K562 (cell line): ENCODE measurements around the gene SIRT7. TPM values are rescaled to one million over a fixed set of nuclear protein-coding genes. Genes with fewer than 3 reads are reported as not detected.

Experiments used
- ATF7 ChIP-seq: fragments of 450-650 bp; IDR thresholded peaks from 2 replicates; pipeline ENCODE4 v1.7.1; 2014; ENCODE audit warnings: mild to moderate bottlenecking, moderate library complexity
- DACH1 ChIP-seq: fragments of 450-650 bp; IDR thresholded peaks from 2 replicates; pipeline ENCODE4 v1.6.1; 2018; ENCODE audit not compliant: partially characterized antibody
- DIDO1 ChIP-seq: fragments of 450-650 bp; IDR thresholded peaks from 2 replicates; pipeline ENCODE4 v1.6.1; 2016; ENCODE audit warnings: low read depth, missing biosample characterization, missing genetic modification characterization
- EP400 ChIP-seq: fragments of 450-650 bp; IDR thresholded peaks from 2 replicates; pipeline ENCODE4 v1.6.1; 2017; ENCODE audit warnings: antibody characterized with exemption, mild to moderate bottlenecking, moderate library complexity
- ESRRA ChIP-seq: fragments of 450-650 bp; IDR thresholded peaks from 2 replicates; pipeline ENCODE4 v1.6.1; 2014; ENCODE audit warnings: low read depth, mild to moderate bottlenecking, moderate library complexity, borderline replicate concordance
- GABPB2 ChIP-seq: fragments of 250-450 bp; sonication (Bioruptor Pico); conservative IDR thresholded peaks from 2 replicates; pipeline ENCODE4 v1.5.1; 2021; ENCODE audit warnings: mild to moderate bottlenecking
- HNRNPK ChIP-seq: fragments of 200-400 bp; formaldehyde crosslinking; IDR thresholded peaks from one replicate; pipeline ENCODE4 v1.6.1; 2018; ENCODE audit warnings: mild to moderate bottlenecking, low read depth, low read length; ENCODE audit not compliant: poor library complexity, severe bottlenecking
- NCOA6 ChIP-seq: fragments of 450-650 bp; IDR thresholded peaks from 2 replicates; pipeline ENCODE4 v1.6.1; 2017; ENCODE audit warnings: mild to moderate bottlenecking
- POLR2G ChIP-seq: fragments of 200-400 bp; formaldehyde crosslinking; IDR thresholded peaks from 2 replicates; pipeline ENCODE4 v1.6.1; 2017; ENCODE audit warnings: low read depth, mild to moderate bottlenecking, antibody characterized with exemption, low read length, moderate library complexity
- SMARCA4 ChIP-seq: fragments of 450-650 bp; IDR thresholded peaks from 2 replicates; pipeline ENCODE4 v1.6.1; 2016
- SP1 ChIP-seq: sonication (generic); formaldehyde crosslinking; IDR thresholded peaks from 2 replicates; pipeline ENCODE4 v1.8.1; 2022; ENCODE audit warnings: mild to moderate bottlenecking, missing genetic modification reagents
- THRAP3 ChIP-seq: fragments of 450-650 bp; IDR thresholded peaks from 2 replicates; pipeline ENCODE4 v1.6.1; 2016; ENCODE audit warnings: mild to moderate bottlenecking, inconsistent platforms, borderline replicate concordance
- ZBTB17 ChIP-seq: fragments of 450-650 bp; formaldehyde crosslinking; IDR thresholded peaks from 2 replicates; pipeline ENCODE4 v1.4.0; 2020; ENCODE audit warnings: mild to moderate bottlenecking
- ZNF224 ChIP-seq: sonication (generic); formaldehyde crosslinking; IDR thresholded peaks from 2 replicates; pipeline ENCODE4 v1.8.0; 2022; ENCODE audit warnings: mild to moderate bottlenecking, missing genetic modification reagents
- ZNF239 ChIP-seq: fragments of 250-450 bp; sonication (Bioruptor Pico); IDR thresholded peaks from 2 replicates; pipeline ENCODE4 v1.4.0; 2020; ENCODE audit warnings: mild to moderate bottlenecking
- ZNF316 ChIP-seq: fragments of 450-650 bp; IDR thresholded peaks from 2 replicates; pipeline ENCODE4 v1.6.1; 2016
- ZNF589 ChIP-seq: fragments of 200-800 bp; sonication (Bioruptor generic); IDR thresholded peaks from 2 replicates; pipeline ENCODE4 v1.6.1; 2016; ENCODE audit warnings: low read depth, missing genetic modification characterization, missing compliant biosample characterization
- polyA plus RNA-seq, 8 experiments: library from polyadenylated mRNA; depleted of rRNA in 4 of 8; stranded (reverse) in 5 of 8; unstranded in 3 of 8; fragments of >200 nt; fragmentation: Nextera tagmentation in 2 of 8; fragmentation: Illumina TruSeq in 1 of 8; extraction: Ambion mirVana in 2 of 8; extraction: Trizol in 1 of 8; gene quantifications; 2 replicates each; pipeline versions ENCODE4 v1.2.1 to v1.2.3, GENCODE V29; 2011 to 2014; ENCODE audit warnings: inconsistent platforms in 1 of 8, missing spikeins in 1 of 8
- total RNA-seq, 7 experiments: library from RNA; depleted of rRNA in 6 of 7; stranded (reverse); fragments of >200 nt in 6 of 7; fragmentation: Illumina TruSeq in 2 of 7; extraction: Trizol in 2 of 7; gene quantifications; 2 replicates each; pipeline versions ENCODE4 v1.2.1 to v1.2.3, GENCODE V29; 2011 to 2021; ENCODE audit warnings: low replicate concordance in 1 of 7
- TF ChIP-seq, protein P1 (sequence below), 2 experiments: fragments of 450-650 bp; IDR thresholded peaks; 2 replicates each; pipeline ENCODE4 v1.6.1; 2018; ENCODE audit warnings: mild to moderate bottlenecking in 2 of 2, low read depth in 1 of 2; ENCODE audit not compliant: partially characterized antibody in 2 of 2
- TF ChIP-seq, protein P2 (sequence below), 2 experiments: fragments of 450-650 bp; conservative IDR thresholded peaks; 2 replicates each; pipeline ENCODE4 v1.6.1; 2017; ENCODE audit warnings: mild to moderate bottlenecking in 2 of 2, moderate library complexity in 2 of 2
- TF ChIP-seq, protein P3 (sequence below), 2 experiments: fragments of 250-450 bp in 1 of 2; fragments of 450-650 bp in 1 of 2; sonication (Bioruptor Pico) in 1 of 2; IDR thresholded peaks; 2 replicates each; pipeline versions ENCODE4 v1.6.1 to v1.8.0; 2016 to 2021; ENCODE audit warnings: mild to moderate bottlenecking in 2 of 2, moderate library complexity in 2 of 2, missing compliant biosample characterization in 1 of 2, missing genetic modification characterization in 1 of 2
- TF ChIP-seq, protein P4 (sequence below): sonication (generic); formaldehyde crosslinking; IDR thresholded peaks from 2 replicates; pipeline ENCODE4 v1.8.1; 2023; ENCODE audit warnings: mild to moderate bottlenecking, missing genetic modification reagents, moderate library complexity

SIRT7 gene
- total and polyA plus RNA-seq, 9 of the 15 experiments (the other 6 are each of a cell fraction or from before 2014, with no cell fraction given) = 1.6 to 54.8 (median 20.3) TPM

DNA sequence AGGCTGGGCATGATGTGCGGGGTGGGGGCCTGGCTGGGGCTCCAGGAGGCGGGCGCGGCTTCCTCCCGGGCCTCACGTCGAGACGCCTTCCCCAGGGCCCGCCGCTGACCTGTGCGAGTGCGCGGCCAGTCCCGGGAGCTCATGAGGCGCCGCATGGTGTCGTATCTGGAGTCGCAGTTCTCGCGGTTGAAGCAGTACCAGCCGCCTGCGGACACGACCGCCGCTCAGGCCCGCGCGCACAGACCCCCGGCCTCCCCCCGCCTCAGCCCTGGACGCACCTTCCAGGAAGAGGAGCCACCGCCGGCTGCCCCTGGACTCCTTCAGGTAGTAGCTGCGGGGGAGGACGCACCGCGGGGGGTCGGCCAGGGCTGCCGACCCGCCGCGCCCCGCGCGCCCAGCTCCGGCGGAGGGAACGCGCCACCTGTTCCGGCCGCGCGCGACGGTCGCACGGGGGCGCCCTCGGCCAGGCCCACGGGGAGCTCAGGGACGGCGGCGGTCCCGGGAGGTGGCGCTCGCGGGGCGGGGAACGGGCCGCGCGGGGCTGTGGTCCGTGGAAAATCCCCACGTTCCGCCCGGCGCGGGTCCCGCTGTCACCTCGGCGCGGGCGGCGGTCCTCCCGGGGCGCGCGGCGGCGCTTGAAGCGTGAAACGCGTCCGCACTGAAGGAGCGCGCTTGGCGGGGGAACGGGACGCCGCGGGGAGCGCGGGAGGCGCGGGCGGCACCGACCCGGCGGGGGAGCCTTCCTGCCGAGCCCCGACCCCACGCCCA is 41.6 kb upstream of the SIRT7 start (continued):
- TF ChIP-seq, protein P1, sequence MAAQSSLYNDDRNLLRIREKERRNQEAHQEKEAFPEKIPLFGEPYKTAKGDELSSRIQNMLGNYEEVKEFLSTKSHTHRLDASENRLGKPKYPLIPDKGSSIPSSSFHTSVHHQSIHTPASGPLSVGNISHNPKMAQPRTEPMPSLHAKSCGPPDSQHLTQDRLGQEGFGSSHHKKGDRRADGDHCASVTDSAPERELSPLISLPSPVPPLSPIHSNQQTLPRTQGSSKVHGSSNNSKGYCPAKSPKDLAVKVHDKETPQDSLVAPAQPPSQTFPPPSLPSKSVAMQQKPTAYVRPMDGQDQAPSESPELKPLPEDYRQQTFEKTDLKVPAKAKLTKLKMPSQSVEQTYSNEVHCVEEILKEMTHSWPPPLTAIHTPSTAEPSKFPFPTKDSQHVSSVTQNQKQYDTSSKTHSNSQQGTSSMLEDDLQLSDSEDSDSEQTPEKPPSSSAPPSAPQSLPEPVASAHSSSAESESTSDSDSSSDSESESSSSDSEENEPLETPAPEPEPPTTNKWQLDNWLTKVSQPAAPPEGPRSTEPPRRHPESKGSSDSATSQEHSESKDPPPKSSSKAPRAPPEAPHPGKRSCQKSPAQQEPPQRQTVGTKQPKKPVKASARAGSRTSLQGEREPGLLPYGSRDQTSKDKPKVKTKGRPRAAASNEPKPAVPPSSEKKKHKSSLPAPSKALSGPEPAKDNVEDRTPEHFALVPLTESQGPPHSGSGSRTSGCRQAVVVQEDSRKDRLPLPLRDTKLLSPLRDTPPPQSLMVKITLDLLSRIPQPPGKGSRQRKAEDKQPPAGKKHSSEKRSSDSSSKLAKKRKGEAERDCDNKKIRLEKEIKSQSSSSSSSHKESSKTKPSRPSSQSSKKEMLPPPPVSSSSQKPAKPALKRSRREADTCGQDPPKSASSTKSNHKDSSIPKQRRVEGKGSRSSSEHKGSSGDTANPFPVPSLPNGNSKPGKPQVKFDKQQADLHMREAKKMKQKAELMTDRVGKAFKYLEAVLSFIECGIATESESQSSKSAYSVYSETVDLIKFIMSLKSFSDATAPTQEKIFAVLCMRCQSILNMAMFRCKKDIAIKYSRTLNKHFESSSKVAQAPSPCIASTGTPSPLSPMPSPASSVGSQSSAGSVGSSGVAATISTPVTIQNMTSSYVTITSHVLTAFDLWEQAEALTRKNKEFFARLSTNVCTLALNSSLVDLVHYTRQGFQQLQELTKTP (IDR thresholded peaks at IDR 0.05; ENCODE audit: low read depth in 1 of 2, partially characterized antibody in 2 of 2) = no peak
- TF ChIP-seq ZNF239 (no peak), SMARCA4 (no peak), THRAP3 (no peak), GABPB2 (CRISPR knock-in tag) (no peak), HNRNPK (no peak), EP400 (peak; percentile 69; the same call in 1 of the 2 replicates), ZBTB17 (no peak), ZNF224 (CRISPR knock-in tag) (0 out of 2 replicates have a peak, but pooled peaks have one; percentile 60), POLR2G (peak; percentile 83), NCOA6 (peak; percentile 84), ZNF589 (CRISPR knock-in tag) (no peak), ATF7 (peak; percentile 52; the same call in 1 of the 2 replicates), ESRRA (0 out of 2 replicates have a peak, but pooled peaks have one; percentile 5), SP1 (no peak; the same call in 1 of the 2 replicates), DACH1 (no peak), ZNF316 (no peak), DIDO1 (tag) (no peak)
- TF ChIP-seq, protein P2, sequence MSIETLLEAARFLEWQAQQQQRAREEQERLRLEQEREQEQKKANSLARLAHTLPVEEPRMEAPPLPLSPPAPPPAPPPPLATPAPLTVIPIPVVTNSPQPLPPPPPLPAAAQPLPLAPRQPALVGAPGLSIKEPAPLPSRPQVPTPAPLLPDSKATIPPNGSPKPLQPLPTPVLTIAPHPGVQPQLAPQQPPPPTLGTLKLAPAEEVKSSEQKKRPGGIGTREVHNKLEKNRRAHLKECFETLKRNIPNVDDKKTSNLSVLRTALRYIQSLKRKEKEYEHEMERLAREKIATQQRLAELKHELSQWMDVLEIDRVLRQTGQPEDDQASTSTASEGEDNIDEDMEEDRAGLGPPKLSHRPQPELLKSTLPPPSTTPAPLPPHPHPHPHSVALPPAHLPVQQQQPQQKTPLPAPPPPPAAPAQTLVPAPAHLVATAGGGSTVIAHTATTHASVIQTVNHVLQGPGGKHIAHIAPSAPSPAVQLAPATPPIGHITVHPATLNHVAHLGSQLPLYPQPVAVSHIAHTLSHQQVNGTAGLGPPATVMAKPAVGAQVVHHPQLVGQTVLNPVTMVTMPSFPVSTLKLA (conservative IDR thresholded peaks at IDR 0.05) = peak in 1 of 2 experiments; percentile 54; a peak in 2 of 4 replicates
- TF ChIP-seq, protein P3, sequence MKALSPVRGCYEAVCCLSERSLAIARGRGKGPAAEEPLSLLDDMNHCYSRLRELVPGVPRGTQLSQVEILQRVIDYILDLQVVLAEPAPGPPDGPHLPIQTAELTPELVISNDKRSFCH (CRISPR knock-in tag; IDR thresholded peaks at IDR 0.05) = no peak
- TF ChIP-seq, protein P3 (tag; IDR thresholded peaks at IDR 0.05) = peak; percentile 30; the same call in 1 of the 2 replicates
- TF ChIP-seq, protein P4, sequence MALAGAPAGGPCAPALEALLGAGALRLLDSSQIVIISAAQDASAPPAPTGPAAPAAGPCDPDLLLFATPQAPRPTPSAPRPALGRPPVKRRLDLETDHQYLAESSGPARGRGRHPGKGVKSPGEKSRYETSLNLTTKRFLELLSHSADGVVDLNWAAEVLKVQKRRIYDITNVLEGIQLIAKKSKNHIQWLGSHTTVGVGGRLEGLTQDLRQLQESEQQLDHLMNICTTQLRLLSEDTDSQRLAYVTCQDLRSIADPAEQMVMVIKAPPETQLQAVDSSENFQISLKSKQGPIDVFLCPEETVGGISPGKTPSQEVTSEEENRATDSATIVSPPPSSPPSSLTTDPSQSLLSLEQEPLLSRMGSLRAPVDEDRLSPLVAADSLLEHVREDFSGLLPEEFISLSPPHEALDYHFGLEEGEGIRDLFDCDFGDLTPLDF (CRISPR knock-in tag) = no peak
